HepG2 (cell line): ENCODE measurements around the gene TBC1D22A. TPM values are rescaled to one million over a fixed set of nuclear protein-coding genes. Genes with fewer than 3 reads are reported as not detected.
A peak's percentile ranks its signal among the peaks of the same experiment; 100 is the strongest.

Source experiments
- ATAC-seq: fragments of 200-7000 bp; cut with Tn5 transposase; 3 replicates; pipeline ENCODE4 v1.9.1; 2020; ENCODE audit warnings: mild to moderate bottlenecking, moderate library complexity
- BruUV-seq: library from RNA; stranded (reverse); fragments of 400-500 nt; replicated peaks from 2 replicates; lab custom pipeline; 2021; lab: Mats Ljungman, UMichigan
- CTCF ChIA-PET: fragments of 300-600 bp; formaldehyde crosslinking; extraction: SDS; loops from one replicate; lab custom pipeline; 2021; ENCODE audit warnings: low total read pairs, inconsistent platforms, low intra/inter-chr PET ratio; lab: Yijun Ruan, JAX
- POLR2A ChIA-PET: fragments of 350-600 bp; sonication (Branson Sonifier 250); formaldehyde crosslinking; loops from one replicate; lab custom pipeline; 2020; ENCODE audit warnings: antibody characterized with exemption, inconsistent platforms; lab: Yijun Ruan, JAX
- DNase-seq: peaks from one replicate; pipeline ENCODE4 v3.0.0-alpha.2; 2015; ENCODE audit warnings: low spot score
- FAIRE-seq: peaks from 3 replicates; lab custom pipeline; 2011; peaks lifted over from hg19 to GRCh38; lab: Jason Lieb, UNC
- H2AFZ ChIP-seq: one replicate; pipeline ENCODE4 v1.6.1; 2011; ENCODE audit warnings: low read length, inconsistent platforms
- H3K27ac ChIP-seq: fragments of 300-600 bp; 3 replicates; pipeline ENCODE4 v1.8.0; 2011; ENCODE audit warnings: mixed run types, mild to moderate bottlenecking, mixed read lengths, low read length, inconsistent platforms; ENCODE audit not compliant: insufficient read depth; ENCODE audit errors: extremely low read length
- H3K27me3 ChIP-seq, 2 experiments: fragments of 200-600 bp in 1 of 2; 2 replicates in 1 of 2; 3 replicates in 1 of 2; pipeline versions ENCODE4 v1.6.0 to v1.8.0; 2011; ENCODE audit warnings: low read length in 2 of 2, mild to moderate bottlenecking in 2 of 2, moderate library complexity in 2 of 2, inconsistent platforms in 1 of 2; ENCODE audit not compliant: insufficient read depth in 2 of 2, control insufficient read depth in 1 of 2
- H3K36me3 ChIP-seq, 2 experiments: fragments of 200-600 bp in 1 of 2; replicated peaks in 1 of 2; 2 replicates in 1 of 2; 3 replicates in 1 of 2; pipeline versions ENCODE4 v1.5.1 to v1.8.0; 2011; ENCODE audit warnings: low read length in 2 of 2, inconsistent platforms in 1 of 2; ENCODE audit not compliant: insufficient read depth in 2 of 2, control insufficient read depth in 1 of 2
- H3K4me1 ChIP-seq: 2 replicates; pipeline ENCODE4 v1.5.1; 2012; ENCODE audit warnings: low read length, inconsistent platforms; ENCODE audit not compliant: insufficient read depth
- H3K4me2 ChIP-seq: 2 replicates; pipeline ENCODE4 v1.6.0; 2011; ENCODE audit warnings: low read depth, low read length, inconsistent platforms
- H3K4me3 ChIP-seq, 3 experiments: fragments of 200-600 bp in 1 of 3; sonication (generic), shearing (Covaris generic) in 1 of 3; replicated peaks in 1 of 3; 2 replicates each; pipeline ENCODE4 v1.5.1; 2011 to 2016; ENCODE audit warnings: low read length in 3 of 3, inconsistent platforms in 2 of 3, low read depth in 2 of 3, mild to moderate bottlenecking in 2 of 3, control low read depth in 1 of 3, mixed read lengths in 1 of 3; ENCODE audit not compliant: insufficient read depth in 1 of 3
- H3K79me2 ChIP-seq: one replicate; pipeline ENCODE4 v1.6.1; 2011; ENCODE audit warnings: low read length, inconsistent platforms; ENCODE audit not compliant: insufficient read depth
- H3K9ac ChIP-seq: 2 replicates; pipeline ENCODE4 v1.6.0; 2011; ENCODE audit warnings: mild to moderate bottlenecking, low read depth, low read length, inconsistent platforms; ENCODE audit not compliant: insufficient read depth
- H3K9me3 ChIP-seq: 2 replicates; pipeline ENCODE4 v1.5.1; 2012; ENCODE audit warnings: mild to moderate bottlenecking, low read length
- H4K20me1 ChIP-seq: 2 replicates; pipeline ENCODE4 v1.6.0; 2011; ENCODE audit warnings: inconsistent platforms, mild to moderate bottlenecking, low read length, moderate library complexity; ENCODE audit not compliant: insufficient read depth
- EZH2 ChIP-seq: conservative IDR thresholded peaks from 2 replicates; pipeline ENCODE4 v1.6.1; 2012; ENCODE audit warnings: mild to moderate bottlenecking, low read depth, low read length, moderate library complexity
- PHB2 ChIP-seq: fragments of 450-650 bp; IDR thresholded peaks from 2 replicates; pipeline ENCODE4 v1.6.1; 2018; ENCODE audit not compliant: partially characterized antibody
- SAP130 ChIP-seq: IDR thresholded peaks from 2 replicates; pipeline ENCODE4 v1.6.1; 2016; ENCODE audit warnings: low read depth
- SP1 ChIP-seq, 2 experiments: fragments of 450-650 bp in 1 of 2; sonication (generic) in 1 of 2; formaldehyde crosslinking in 1 of 2; IDR thresholded peaks; 2 replicates each; pipeline versions ENCODE4 v1.4.0 to v1.6.1; 2016 to 2020; ENCODE audit warnings: missing genetic modification reagents in 1 of 2
- ZC3H4 ChIP-seq: sonication (generic); formaldehyde crosslinking; IDR thresholded peaks from 2 replicates; pipeline ENCODE4 v1.4.0; 2020; ENCODE audit warnings: missing genetic modification reagents, borderline replicate concordance
- ZNF234 ChIP-seq: sonication (generic); formaldehyde crosslinking; conservative IDR thresholded peaks from 2 replicates; pipeline ENCODE4 v1.5.1; 2020; ENCODE audit warnings: mild to moderate bottlenecking, missing genetic modification reagents
- ZNF292 ChIP-seq: sonication (generic); formaldehyde crosslinking; IDR thresholded peaks from 2 replicates; pipeline ENCODE4 v1.8.1; 2022; ENCODE audit warnings: mild to moderate bottlenecking, low read depth, missing genetic modification reagents, borderline replicate concordance
- ZNF326 ChIP-seq: sonication (generic); formaldehyde crosslinking; IDR thresholded peaks from 2 replicates; pipeline ENCODE4 v1.4.0; 2020; ENCODE audit warnings: missing genetic modification reagents, borderline replicate concordance
- ZNF335 ChIP-seq: sonication (generic); formaldehyde crosslinking; IDR thresholded peaks from 2 replicates; pipeline ENCODE4 v1.4.0; 2020; ENCODE audit warnings: missing genetic modification reagents
- ZNF496 ChIP-seq: sonication (generic); formaldehyde crosslinking; IDR thresholded peaks from 2 replicates; pipeline ENCODE4 v1.8.1; 2023; ENCODE audit warnings: mild to moderate bottlenecking, moderate library complexity, missing genetic modification reagents; ENCODE audit not compliant: insufficient replicate concordance
- ZNF782 ChIP-seq: sonication (generic); formaldehyde crosslinking; IDR thresholded peaks from 2 replicates; pipeline ENCODE4 v1.4.0; 2020; ENCODE audit warnings: missing genetic modification reagents, mild to moderate bottlenecking, borderline replicate concordance
- ZSCAN21 ChIP-seq: sonication (generic); formaldehyde crosslinking; IDR thresholded peaks from 2 replicates; pipeline ENCODE4 v1.8.0; 2022; ENCODE audit warnings: mild to moderate bottlenecking, missing genetic modification reagents, moderate library complexity, borderline replicate concordance
- WGBS: methylation state at CpG from one replicate; pipeline ENCODE4 v1.1.6; 2017; ENCODE audit warnings: low lambda C conversion rate; 5-methylcytosine and 5-hydroxymethylcytosine counted together
- in situ Hi-C: cut with HindIII; loops from 2 replicates; pipeline ENCODE4 v1.10.0; 2017; ENCODE audit warnings: low pct_unique_long_range_greater_than_20kb; ENCODE audit not compliant: extremely low pct_ligation_motif_present
- intact Hi-C: fragments of 100-400 bp; cut with micrococcal nuclease; formaldehyde crosslinking; loops from one replicate; pipeline ENCODE4 v1.10.0; 2022; ENCODE audit not compliant: unreplicated experiment
- polyA plus RNA-seq, 8 experiments: library from polyadenylated mRNA; depleted of rRNA in 3 of 8; stranded (reverse) in 7 of 8; unstranded in 1 of 8; fragments of >200 nt; fragmentation: Illumina TruSeq in 4 of 8; extraction: Trizol in 4 of 8; gene quantifications; 2 replicates each; pipeline versions ENCODE4 v1.2.1 to v1.2.3, GENCODE V29; 2011 to 2016; ENCODE audit warnings: low read depth in 4 of 8, missing spikeins in 1 of 8, mixed read lengths in 1 of 8; ENCODE audit not compliant: insufficient read depth in 1 of 8
- total RNA-seq, 5 experiments: library from RNA; depleted of rRNA; stranded (reverse); fragments of >200 nt; fragmentation: Illumina TruSeq; extraction: Trizol; gene quantifications; 2 replicates each; pipeline ENCODE4 v1.2.3, GENCODE V29; 2016; ENCODE audit warnings: low read depth in 1 of 5

The TBC1D22A gene
- total and polyA plus RNA-seq, 2 of the 13 experiments (the other 11 are each of a cell fraction or from before 2014, with no cell fraction given): 17.3 to 18.0 TPM

DNA sequence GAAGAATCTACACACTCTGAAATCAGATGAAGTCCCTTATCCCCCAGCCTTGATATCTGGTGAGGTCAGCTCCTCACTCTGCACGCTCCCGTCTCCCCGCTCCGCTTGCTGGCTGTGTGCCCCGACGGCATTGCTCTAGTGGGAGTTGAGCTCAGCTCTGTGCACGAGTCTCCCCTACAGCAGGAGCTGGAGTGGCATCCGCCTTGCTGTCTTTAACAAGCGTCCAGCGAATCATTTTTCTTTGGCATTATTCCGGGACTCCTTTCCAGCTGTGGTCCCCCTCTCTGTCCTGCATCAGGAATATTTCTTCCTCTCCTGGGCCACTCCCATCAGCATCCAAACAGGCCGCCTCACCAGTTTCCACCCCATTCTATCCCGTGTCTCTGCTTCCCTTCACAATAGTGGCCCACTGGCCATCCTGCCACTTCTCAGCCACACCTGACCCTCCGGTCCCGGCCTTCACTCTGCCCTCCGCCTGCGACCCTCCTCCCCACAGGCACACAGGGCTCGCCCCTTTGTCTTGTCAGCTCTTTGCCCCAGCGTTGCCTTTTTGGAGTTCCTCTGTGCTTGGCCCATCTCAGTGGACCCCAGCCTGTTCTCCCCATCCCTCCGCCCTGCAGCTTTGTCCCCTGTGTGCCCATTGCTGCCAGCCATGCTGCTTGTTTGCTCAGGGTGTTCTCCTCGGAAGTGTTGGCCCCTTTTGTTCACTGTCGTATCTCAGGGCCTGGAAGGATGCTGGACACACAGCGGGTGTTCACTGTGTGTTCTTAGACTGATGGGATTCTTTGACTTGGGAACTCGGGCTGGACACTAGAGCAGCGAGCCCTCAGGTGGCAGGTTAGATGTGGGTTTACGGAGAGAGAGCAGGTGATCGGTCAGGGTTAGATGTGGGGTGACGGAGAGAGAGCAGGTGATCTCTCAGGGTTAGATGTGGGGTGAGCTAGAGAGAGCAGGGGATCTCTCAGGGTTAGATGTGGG, 441.8 kb downstream of the TBC1D22A start:
- H3K9ac ChIP-seq: no peak overlapping the region
- CTCF ChIA-PET: no interaction called here
- peaks cover 4% of the 10 kb centered on the region; the same call in 1 of the 2 replicates for H4K20me1 ChIP-seq
- H3K27me3 ChIP-seq: peaks cover 14 to 88% of the 10 kb centered on the region in 2 experiments; a peak in 4 of 5 replicates
- DNase-seq: no peak
- in situ Hi-C loops (loop anchor here (25.0 kb wide), 1 partner anchor 1283 kb away; a partner anchor contains a TSS), intact Hi-C loops (no loop called here)
- POLR2A ChIA-PET: no interaction called here
- H3K9me3 ChIP-seq: no peaks in the 10 kb centered on the region
- H3K36me3 ChIP-seq: no peaks in the 10 kb centered on the region
- no peaks in the 10 kb centered on the region for H3K4me1 ChIP-seq
- H3K79me2 ChIP-seq: no peaks in the 10 kb centered on the region
- H3K4me2 ChIP-seq: no peak overlapping the region
- H3K4me3 ChIP-seq: no peak overlapping the region
- no TSS peak for BruUV-seq
- WGBS: 32% methylated on average over 28 of the region's 28 CpGs
- H3K27ac ChIP-seq: no peak overlapping the region
- ATAC-seq: no peak
- no peak for FAIRE-seq
- H2AFZ ChIP-seq: no peak overlapping the region
- no peak for TF ChIP-seq ZNF782 (CRISPR knock-in tag)
- no peak for TF ChIP-seq ZSCAN21
- no peak for TF ChIP-seq ZC3H4 (CRISPR knock-in tag)
- no peak for TF ChIP-seq ZNF496
- no peak for TF ChIP-seq SAP130 (CRISPR knock-in tag)
- TF ChIP-seq EZH2: 0 out of 2 replicates have a peak, but pooled peaks have one; percentile 63
- TF ChIP-seq PHB2: no peak

DNA sequence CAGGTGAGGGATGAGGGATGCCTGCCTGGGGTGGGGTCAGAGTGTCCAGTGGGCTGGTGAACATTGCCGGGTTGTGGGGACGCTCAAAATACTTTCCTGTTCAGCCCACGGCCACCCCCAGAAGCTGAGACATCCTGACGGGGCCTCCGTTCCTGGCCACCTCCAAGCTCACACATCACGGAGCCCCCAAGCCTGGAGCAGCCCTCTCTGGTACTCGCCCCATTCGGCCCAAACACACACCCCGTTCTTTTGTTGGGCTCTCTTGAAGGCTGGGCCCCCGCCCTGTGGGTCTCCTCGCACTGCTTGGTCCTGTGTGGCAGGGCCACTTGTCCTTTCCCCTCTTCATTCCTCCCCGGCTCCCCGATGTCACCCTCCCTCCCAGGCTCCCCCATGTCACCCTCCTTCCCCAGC, 442.6 kb downstream of the TBC1D22A start:
- no peak overlapping the region for H2AFZ ChIP-seq
- ATAC-seq (no peak), DNase-seq (no peak), FAIRE-seq (no peak)
- no peaks in the 10 kb centered on the region for H3K9me3 ChIP-seq
- no peaks in the 10 kb centered on the region for H3K36me3 ChIP-seq
- H3K27ac ChIP-seq: no peak overlapping the region
- peaks cover 4% of the 10 kb centered on the region; the same call in 1 of the 2 replicates for H4K20me1 ChIP-seq
- intact Hi-C loops: no loop called here
- H3K9ac ChIP-seq: no peak overlapping the region
- no peak overlapping the region for H3K4me3 ChIP-seq
- in situ Hi-C loops: loop anchor here (25.0 kb wide), 1 partner anchor 1282 kb away; a partner anchor contains a TSS
- H3K79me2 ChIP-seq: no peaks in the 10 kb centered on the region
- TF ChIP-seq ZNF326 (no peak), ZNF234 (no peak), ZNF292 (CRISPR knock-in tag) (no peak), SP1 (IDR thresholded peaks at IDR 0.05) (no peak), SP1 (CRISPR knock-in tag; IDR thresholded peaks at IDR 0.05) (no peak), ZNF335 (CRISPR knock-in tag) (no peak)
- peaks cover 14 to 80% of the 10 kb centered on the region in 2 experiments; a peak in 4 of 5 replicates for H3K27me3 ChIP-seq
- BruUV-seq: no TSS peak
- no peak overlapping the region for H3K4me2 ChIP-seq
- H3K4me1 ChIP-seq: no peaks in the 10 kb centered on the region
- WGBS: 20% methylated on average over 6 of the region's 13 CpGs
- POLR2A ChIA-PET: no interaction called here
- CTCF ChIA-PET: no interaction called here
